HL-60/S4 (cell line): ENCODE measurements around the gene TMPRSS3.
"Not testable (repeated sequence)": the region's sequence is repeated elsewhere in the genome, so short reads cannot be mapped to it uniquely, and the experiment has no call there.

Source experiments
- in situ Hi-C: fragments of 300-500 bp; cut with MboI; formaldehyde crosslinking; loops from 2 replicates; pipeline ENCODE4 v1.14.3; 2022; ENCODE audit warnings: low sequenced_read_pairs

TMPRSS3 gene

GRCh38 chr21:42409366-42409765, 13.5 kb upstream of the TMPRSS3 start:
- in situ Hi-C loops: no loop called here

GRCh38 chr21:42408718-42409117, 12.9 kb upstream of the TMPRSS3 start:
- in situ Hi-C loops: not testable (repeated sequence)

GRCh38 chr21:42407476-42407875, 11.6 kb upstream of the TMPRSS3 start:
- in situ Hi-C loops: no loop called here

DNA sequence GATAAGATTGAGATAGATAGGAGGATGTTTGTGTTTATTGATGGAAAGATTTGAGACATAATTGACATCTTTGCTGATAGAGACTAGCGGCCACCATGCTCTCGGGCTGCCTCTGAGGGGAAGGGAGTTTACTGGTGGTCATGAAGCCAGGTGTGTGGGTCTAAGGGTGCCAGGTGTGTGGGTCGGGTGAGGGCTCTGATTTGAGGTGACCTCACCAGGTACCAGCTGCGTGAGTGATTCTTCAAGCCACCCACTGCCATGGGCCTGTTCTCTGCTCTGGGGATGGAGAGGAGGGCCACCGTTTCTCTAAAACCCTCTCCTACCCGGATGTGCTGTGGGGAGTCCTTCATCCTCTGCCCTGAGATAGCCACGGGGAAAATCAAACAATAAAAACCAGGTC, 11.0 kb upstream of the TMPRSS3 start:
- in situ Hi-C loops: no loop called here

DNA sequence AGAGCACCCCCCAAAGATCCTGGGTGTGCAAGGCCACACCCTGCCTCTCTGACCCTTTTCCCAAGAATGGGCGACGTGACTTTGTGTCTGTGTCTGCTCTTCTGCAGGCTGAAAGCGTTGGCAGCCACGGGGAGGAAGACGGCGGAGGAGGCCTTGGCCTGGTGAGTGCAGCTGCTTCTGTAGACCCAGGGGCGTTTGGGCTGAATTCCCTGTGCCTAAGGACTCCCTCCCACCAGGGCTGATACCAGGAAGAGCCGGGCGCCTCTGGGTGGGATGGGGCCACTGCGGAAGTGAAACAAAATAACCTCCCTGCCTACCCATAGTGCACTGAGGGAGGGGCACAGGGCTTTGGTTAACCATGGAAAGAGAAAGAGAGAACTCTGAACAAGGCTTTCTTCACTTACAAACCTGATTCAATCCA, 10.4 kb upstream of the TMPRSS3 start:
- in situ Hi-C loops: no loop called here

DNA sequence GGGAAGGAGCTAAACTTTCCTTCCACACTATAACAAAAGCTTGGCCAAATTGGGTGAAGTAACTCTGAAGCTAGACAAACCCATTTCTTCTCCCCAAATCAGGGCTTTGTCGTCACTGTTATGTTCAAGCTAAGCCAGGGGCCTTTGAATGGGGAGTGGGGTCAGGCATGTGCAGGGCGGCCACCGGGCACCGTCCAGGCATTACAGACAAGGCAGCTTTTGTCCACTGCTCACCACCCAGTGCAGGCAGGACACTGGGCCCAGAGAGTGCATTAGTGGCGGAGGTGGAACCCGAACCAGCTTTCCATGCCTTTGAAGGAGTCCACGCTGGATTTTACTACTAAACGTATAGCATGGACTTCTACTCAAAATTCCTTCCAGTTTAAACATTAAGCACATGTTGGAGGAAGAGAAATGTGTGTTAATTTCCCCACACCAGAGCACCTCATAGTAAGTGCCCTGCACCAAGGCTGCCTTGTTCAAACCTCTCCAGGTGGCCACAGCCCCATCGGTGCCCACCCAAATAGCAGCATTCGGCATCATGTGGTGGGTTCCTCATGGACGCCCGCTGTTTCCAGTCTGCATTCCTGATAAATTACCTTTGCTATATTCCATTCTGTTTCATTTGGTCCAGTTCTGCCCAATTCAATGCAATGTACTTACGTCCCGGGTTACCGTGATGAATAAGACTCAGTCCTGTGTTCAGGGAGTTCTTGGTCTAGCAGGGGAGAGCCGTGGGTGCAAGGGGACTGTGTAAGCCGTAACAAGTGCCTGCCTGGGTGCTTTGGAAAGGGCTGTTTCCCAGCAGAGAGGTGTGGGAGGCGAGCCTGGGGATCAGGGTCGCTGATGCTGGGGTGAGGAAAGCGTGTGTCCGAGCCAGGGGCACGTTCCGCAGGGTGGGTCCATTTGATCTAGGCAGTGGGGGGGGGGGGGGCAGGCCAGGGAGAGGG, 9.5 kb upstream of the TMPRSS3 start:
- in situ Hi-C loops: no loop called here

DNA sequence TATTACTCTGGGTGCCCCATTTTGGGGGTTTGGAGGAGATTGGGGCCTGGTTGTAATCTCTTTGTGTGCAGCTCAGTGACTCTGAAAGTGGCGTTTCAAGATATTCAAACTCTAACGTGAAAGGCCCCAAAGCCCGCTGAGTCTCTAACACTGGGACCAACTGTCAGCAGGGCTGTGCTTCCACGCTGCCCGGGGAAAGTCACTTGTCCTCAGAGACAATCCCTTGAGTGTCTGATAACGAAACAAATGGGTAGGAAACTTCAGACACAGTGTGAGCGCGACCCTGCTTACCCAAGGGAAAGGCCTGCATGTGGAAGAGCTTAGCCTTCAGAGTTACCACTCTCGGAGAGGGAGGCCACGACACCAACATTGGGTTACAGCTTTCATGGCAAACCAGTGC, 8.7 kb upstream of the TMPRSS3 start:
- in situ Hi-C loops: no loop called here

DNA sequence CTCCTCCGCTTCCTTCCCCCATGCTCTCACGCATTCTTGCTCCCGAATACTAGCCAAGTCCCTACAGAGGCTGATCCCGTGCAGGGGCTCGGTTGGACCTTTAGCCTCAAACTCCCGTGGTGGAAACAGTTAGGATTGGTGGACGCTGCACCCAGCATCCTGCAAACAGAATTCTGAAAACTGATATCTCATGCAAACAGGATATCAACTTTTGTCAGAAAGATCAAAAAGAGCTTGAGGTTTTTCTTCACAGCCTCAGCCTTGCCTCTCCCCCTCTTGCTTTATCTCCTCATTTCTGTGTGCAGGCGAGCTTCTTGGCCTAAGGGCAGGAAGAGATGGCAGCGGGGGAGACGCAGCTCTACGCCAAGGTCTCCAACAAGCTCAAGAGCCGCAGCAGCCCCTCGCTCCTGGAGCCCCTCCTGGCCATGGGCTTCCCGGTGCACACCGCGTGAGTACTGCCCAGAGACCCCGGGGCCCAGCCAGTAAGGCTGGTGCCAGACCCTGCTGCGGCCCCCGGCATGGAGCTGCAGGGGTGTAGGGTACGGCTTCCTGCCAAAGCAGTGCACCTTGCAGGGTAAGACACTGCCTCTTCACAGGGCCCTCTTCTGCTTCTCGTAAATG, 7.9 kb upstream of the TMPRSS3 start, which contains the start of gene UBASH3A:
Gene UBASH3A (plus strand): TSS at position 292 of the 621 bp plus-strand sequence. CDS start 44 bp downstream, at position 336.
- in situ Hi-C loops: no loop called here

DNA sequence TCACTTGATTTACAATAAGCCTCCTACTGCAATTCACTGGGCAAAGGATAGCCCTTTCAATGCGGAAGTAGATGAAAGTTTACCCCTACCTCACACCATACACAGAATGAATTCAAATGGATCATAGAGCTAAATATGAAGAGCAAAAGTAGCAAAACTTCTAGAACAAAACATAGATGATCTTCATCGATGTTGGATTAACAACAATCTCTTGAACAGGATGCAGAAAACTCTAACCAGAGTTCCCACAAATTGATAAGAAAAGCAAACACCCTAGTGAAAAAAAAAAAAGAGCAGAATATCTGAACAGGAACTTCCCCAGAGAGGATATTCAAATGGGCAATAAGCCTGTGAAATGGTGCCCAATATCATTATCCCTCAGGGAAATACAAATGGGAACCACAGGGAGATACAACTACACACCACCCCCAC, 6.0 kb upstream of the TMPRSS3 start:
- in situ Hi-C loops: no loop called here

DNA sequence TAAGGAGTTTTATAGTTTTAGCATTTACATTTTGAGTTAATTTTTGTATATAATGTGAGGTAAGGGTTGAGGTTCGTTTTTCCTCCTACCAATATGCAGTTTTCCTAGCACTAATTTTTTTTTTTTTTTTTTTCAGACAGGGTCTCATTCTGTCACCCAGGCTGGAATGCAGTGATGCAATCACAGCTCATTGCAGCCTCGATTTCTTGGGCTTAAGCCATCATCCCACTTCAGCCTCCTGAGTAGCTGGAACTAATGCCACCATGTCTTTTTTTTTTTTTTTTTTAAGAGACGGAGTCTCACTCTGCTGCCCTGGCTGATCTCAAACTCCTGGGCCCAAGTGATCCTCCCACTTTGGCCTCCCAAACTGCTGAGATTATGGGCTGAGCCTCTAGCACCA, 5.3 kb upstream of the TMPRSS3 start:
- in situ Hi-C loops: no loop called here

- in situ Hi-C loops: no loop called here
Observed at GRCh38 chr21:42400525-42400924, 4.7 kb upstream of the TMPRSS3 start.

- in situ Hi-C loops: no loop called here
Observed at GRCh38 chr21:42398436-42399028, 2.7 kb upstream of the TMPRSS3 start.

GRCh38 chr21:42397746-42398394, 2.0 kb upstream of the TMPRSS3 start:
- in situ Hi-C loops: no loop called here

GRCh38 chr21:42396799-42397745, 1.2 kb upstream of the TMPRSS3 start:
- in situ Hi-C loops: no loop called here

DNA sequence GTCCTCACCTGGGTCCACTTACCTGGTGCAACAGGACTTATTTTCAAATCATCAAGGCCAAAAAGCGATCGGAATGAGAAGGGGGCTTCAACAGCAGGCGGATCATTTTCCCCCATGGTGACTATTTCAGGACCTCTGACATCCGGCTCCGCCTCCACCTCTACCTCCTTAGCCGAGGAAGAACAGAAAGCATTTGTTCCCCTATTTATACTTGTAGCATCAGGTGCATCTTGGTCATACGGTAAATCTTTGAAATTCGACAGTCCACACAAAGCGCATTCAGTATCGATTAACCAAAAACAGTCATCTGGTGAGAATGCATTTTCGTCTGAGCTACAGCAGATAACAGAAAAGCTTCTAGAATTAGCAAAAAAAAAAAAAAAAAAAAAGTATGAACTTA, 550 bp downstream of the TMPRSS3 start:
- in situ Hi-C loops: no loop called here

GRCh38 chr21:42393443-42393950, 2.4 kb downstream of the TMPRSS3 start:
- in situ Hi-C loops: no loop called here

DNA sequence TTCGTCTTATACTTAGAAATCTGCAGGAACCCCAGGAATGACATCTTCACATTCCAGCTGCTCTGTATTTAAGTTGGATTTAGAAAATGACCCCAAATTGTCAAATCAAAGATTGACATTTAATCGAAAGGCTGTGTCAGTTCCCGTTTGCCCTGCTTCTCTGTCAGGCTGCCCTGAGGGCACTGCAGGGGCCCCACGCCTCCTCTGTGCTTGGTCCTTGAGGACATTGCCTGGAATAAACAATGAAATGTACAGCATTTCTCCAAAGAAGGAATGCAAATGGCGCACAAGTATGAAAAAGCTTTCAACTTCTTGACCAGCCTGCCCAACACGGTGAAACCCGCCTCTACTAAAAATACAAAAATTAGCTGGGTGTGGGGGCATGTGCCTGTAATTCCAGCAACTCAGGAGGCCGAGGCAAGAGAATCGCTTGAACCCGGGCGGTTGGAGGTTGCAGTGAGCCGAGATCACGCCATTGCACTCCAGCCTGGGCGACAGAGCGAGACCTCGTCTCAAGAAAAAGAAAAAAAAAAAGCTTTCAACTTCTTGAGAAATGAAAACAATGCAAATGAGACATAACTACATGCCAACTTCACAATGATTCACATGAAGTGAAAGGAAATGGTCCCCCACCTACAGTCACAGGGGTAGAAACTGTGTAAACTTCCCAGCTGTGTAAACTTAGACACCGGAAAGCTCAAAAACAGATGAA, 3.0 kb downstream of the TMPRSS3 start:
- in situ Hi-C loops: no loop called here

DNA sequence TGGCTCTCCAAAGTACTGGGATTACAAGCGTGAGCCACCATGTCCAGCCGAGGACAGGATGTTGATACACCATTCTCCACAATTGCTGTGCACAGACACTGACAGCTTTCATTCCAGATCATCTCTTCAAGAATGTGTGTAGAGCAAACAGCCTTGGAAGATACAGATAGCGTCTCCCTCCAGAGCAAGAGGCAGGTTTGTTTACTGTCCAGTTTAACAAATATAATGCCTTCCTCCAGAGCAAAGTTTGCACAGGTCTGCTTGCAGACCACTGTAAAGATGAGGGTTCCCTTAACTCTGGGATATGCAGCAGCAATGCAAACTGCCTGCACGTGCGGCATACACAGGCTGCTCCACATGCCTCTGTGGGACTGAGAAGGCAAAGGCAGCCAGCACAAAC, 4.6 kb downstream of the TMPRSS3 start:
- in situ Hi-C loops: no loop called here

GRCh38 chr21:42390696-42391095, 5.2 kb downstream of the TMPRSS3 start:
- in situ Hi-C loops: no loop called here
